GM18507 (cell line): ENCODE results near the gene TTL.
"Not testable (repeated sequence)": the region's sequence is repeated elsewhere in the genome, so short reads cannot be mapped to it uniquely, and the experiment has no call there.

ENCODE experiments used
- DNase-seq: peaks from one replicate; pipeline ENCODE4 v3.0.0; 2011; ENCODE audit warnings: low read depth; ENCODE audit not compliant: insufficient read length; ENCODE audit errors: extremely low spot score
- FAIRE-seq: peaks from 2 replicates; lab custom pipeline; 2011; peaks lifted over from hg19 to GRCh38; lab: Jason Lieb, UNC

The TTL gene

DNA sequence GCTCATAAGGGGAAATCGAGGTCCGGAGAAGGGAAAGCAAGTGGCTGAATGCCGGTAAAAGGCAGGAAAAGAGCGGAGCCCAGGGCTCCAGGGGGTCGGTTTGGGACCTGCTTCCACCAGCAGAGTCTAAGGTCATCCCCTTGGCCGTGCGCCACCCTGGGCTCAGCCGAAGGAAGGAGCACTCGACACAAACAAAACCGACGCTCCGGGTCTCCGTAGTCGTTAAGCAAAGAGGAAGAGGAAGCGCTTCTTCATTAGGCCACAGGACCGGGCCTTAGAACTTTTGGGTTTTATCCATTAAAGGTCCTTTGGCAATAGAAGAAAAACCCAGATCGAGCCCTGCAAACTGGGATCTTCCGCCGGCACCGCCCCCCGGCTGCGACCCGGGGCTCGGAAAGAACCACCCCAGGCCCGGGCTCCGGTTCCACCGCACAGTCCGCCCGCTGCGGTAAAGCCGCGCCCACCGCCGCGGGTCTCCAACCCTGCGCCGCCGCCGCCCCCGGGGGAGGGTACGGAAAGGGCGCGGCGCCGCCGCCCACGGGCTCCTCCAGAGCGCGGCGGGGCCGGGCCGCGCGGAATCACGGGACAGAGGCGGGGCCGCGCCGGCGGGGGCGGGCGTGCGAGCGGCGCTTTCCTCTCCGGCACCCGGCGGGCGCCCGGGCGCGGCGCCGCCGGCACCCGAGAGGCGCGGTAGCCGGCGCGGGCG lies at the start of gene TTL:
Gene TTL, plus strand, starts transcription at position 629 of the 706 bp plus-strand sequence. CDS start 189 bp downstream, outside the sequence.
- FAIRE-seq (no peak), DNase-seq (peak; percentile 68)

DNA sequence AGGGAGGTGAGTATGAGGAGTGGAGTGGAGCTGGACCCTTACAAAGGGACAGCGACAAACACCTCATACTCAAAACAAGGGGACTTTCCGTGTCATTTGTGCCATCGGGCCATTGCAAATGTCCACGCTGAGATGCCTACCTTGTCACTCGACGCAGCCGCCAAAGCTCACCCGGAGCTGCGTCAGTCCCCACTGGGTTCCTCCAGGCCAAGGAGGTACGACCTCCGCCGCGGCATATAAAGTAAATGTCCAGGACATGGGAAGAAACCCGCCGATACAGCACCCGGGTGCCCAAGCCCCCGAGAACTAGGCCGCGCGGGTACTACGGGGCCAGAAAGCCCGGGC lies 49.6 kb upstream of the TTL start:
- FAIRE-seq, DNase-seq: not testable (repeated sequence)

DNA sequence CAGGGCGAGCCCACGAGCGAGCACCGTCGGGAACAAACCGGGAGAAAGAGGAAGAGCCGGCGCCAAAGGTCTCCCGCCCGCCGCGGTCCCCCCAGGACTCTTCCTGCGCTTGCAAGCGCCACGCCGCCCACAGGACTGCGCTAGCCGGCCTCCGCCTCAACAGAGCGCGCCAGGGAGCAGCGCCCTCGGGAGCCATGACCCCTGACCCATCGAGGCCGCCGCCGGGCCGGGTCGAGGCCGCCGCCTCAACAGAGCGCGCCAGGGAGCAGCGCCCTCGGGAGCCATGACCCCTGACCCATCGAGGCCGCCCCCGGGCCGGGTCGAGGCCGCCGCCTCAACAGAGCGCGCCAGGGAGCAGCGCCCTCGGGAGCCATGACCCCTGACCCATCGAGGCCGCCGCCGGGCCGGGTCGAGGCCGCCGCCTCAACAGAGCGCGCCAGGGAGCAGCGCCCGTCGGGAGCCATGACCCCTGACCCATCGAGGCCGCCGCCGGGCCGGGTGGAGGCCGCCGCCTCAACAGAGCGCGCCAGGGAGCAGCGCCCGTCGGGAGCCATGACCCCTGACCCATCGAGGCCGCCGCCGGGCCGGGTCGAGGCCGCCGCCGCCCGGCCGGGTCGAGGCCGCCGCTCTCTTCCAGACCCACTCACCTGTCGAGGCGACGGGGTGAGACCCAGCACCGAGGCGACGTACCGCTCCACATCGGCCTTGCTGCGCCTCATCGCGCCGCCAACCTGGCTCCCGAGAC lies 49.0 kb upstream of the TTL start:
- FAIRE-seq, DNase-seq: not testable (repeated sequence)

DNA sequence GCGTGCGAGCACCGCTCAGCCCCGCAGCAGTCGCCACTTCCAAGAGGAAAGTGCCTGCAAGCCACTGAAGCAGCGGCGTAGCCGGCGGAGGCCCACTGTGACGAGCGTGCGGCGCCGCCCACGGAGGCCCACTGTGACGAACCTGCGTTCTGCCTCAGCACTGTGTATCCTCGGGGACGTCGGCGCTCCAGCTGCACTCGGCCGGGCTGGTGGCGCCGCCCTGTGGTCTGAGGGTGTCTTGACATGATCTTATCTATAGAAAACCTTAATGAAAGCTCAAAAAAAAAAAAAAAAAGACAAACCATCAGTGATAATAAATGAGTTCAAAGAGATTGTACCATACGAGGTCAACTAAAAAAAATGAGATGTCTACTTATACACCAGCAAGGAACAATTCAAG lies 48.5 kb upstream of the TTL start, which contains the start of gene RGPD8:
Gene RGPD8, minus strand, starts transcription at position 166 of the 400 bp plus-strand sequence. CDS start 192 bp downstream, outside the sequence.
- peak; percentile 43 for DNase-seq
- not testable (repeated sequence) for FAIRE-seq

DNA sequence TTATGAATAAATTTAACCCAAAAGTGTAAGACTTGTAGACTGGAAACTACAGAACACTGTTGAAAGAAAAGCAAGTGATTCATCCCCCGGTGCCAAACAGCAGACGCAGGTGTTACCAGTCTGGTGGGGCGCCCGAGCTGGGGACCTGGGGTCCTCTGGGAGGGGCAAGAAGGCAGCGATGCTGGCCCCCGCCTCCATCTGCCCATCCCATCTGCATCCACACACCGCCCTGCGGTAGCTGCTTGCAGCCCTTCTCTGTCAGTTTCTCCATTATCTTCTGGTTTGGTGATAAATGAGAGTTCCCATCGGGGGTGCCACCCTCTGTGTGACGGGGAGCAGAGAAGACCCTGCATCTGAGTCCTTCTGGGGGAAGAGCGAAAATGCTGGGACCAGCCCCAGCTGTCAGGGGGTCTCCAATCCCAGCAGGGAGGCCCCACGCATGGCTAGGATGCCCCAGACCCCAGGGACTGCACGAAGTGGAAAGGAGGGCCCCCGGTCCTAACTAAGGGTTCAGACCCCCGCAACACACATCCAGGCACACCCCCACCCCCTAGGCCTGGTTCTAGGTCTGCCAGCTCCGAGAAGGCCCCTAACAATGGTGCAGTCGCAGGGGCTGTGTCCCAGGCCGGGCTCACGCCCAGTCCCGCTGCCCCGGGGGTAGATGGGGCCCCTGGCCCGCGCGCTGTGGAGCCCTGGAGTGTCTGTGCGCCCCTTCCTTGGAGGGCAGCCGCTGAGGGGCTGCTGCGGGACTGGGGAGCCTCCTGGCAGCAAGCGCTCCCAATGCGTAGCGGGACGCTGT lies 47.8 kb upstream of the TTL start:
- no peak for FAIRE-seq
- no peak for DNase-seq

DNA sequence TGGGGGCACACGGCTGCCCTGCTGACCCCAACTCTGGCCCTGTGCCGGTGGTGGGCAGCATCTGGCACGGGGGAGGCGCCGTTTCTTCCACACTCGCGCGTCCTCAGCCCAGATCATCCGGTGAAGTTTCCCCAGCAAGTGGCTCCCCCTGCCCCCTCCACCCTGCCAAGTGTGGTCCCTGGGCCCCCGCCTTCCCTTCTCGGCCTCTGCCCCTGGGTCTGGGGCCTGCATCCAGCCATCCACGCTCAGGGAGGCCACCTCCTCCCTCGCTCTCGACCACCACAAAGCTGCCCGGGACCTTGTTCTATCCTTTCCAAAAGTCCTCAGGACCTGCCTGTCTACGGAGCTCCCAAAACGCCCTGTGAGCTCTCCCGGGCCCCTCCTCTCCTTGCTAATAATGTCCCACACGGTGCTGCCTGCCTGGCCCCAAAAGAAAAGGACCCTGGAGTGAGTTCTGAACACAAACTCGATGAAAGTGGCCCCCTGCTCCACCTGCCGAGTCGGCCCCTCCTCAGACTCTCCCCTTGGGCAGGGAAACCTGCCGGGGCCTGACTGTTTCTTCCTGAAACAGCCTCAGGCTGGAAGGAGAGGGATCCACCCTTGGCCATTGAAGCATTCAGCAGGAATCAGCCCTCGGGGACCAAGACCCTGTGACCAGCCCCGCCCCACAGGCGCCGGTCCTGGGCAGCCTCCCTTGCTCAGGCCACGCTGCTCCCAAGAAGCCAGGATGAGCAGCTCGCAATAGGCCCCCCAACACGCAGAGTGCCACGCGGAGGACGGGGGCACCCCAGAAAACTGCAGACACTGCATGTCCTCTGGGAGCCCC lies 46.9 kb upstream of the TTL start:
- FAIRE-seq, DNase-seq: not testable (repeated sequence)

DNA sequence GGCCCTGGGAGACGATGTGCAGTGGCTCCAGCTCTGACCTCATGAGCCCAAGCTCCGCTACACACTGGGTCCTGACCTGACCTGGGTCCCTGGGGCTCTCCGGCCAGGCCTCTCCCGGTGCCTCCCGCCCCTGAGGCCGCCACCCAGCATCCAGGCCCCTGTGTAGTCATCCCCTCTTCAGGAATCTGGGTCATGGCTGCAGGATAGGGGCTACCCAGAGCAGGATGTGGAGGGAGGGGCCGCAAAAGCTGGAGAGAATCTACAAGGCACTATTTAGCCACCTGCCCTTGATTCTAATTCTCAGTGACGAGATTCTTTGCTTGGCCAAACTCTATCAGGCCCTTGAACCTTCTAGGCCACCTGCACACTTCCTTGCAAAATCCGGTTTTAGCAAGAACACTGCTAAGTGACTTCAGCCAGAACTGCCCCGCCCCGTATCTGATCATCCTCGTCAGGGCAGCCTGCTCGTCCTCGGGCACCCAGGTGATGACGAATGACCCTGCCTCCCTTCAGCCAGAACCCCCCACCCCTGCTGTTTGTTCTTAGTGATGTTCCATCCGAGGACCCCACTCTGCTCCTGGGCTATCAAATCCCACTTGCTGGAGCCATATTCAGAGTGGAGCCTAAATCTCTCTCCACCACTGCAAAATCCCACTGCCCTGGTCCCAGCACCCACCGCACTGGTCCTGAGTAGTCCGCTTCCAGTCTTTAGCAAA lies 46.1 kb upstream of the TTL start:
- FAIRE-seq, DNase-seq: not testable (repeated sequence)

DNA sequence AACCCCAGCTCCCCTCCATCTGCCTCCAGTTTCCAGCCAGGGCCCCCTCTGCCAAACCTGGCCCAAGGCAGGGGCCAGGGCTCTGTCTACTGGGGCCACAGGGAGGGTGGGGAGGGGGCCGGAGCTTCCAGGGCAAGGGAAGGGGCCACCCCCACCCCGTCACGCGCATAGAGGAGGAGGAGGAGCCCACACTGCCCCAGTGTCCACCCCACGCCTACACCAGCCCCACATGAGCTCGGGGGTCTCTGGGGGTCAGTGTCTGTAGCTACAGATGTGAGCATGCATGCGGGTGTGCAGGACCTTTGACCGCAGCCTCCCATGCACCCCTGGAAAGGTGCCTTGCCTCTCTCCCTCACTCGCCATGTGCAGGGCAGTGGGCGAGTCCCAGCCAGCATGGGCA lies 45.0 kb upstream of the TTL start:
- DNase-seq, FAIRE-seq: not testable (repeated sequence)

DNA sequence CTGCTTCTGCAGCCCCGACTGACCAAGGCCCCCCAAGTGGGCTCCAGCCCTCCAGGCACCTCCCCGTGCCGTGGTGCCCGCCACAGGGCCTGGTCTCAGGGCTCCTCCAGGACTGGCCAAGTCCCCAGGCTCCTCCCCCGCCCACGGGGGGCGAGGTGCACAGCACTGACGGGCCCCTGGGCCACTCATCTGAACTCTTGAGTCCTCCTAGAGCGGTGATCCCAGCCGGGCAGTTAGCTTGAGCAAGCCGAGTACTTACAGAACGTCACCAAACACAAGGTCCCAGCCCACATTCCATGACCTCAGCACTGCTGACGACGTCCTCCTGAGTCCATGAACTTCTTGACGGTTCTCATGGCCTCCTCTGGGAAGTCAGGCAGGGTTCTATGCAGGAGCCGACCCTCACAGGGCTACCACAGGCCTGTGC lies 44.5 kb upstream of the TTL start:
- not testable (repeated sequence) for DNase-seq, FAIRE-seq

DNA sequence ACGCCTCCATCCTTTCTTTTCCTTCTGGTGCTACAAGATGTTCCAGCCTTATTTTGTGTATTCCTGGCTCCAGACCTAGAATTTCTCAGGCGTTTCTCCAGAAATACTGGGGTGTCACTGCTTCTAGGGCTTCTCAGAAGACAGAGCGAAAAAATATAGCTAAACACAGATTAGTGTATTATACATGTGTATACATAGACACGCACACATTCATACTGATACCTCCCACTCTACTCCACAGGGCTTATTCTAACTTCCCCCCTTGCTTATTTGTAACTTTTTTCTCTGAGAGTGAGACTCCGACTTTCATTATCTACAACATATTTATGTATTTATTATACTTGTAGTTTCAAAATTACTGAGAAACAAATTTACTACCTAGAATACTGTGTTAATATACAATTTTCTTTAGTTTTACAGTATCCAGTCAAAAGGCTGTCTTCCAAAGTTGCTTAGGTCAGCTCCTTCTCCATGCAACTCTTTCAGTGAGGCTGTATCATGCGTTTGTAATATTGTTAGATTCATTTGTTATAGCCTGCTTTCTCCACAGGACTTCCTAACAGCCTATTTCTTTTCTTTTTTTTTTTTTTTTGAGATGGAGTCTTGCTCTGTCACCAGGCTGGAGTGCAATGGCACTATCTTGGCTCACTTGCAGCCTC lies 43.2 kb upstream of the TTL start:
- FAIRE-seq, DNase-seq: not testable (repeated sequence)

DNA sequence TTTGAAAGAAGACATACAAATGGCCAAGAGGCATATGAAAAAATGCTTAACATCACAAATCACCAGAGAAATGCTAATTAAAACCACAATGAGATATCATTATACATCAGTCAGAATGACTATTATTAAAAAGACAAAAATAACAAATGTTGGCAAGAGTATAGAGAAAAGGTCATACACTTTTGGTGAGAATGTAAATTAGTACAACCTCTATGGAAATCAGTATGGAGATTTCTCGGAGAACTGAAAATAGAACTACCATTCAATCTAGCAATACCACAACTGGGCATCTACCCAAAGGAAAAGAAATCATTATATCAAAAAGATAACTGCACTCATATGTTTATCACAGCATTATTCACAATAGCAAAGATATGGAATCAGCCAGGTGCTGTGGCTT lies 37.7 kb upstream of the TTL start:
- FAIRE-seq, DNase-seq: not testable (repeated sequence)

DNA sequence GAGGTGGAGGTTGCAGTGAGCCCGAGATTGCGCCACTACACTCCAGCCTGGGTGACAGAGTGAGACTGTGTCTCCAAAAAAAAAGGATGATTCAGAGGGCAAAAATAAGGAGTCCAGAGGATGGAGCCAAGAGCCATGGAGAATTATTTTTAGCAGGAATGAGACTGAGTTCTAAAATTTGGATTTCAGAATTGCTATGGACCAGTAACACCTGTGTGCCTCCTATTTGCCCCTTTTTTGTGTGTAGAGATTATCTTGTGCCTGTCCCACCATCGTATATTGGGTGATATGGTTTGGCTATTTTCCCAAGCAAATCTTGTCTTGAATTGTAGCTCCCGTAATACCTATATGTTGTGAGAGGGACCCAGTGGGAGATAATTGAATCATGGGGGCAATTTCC lies 32.1 kb upstream of the TTL start:
- FAIRE-seq (no peak), DNase-seq (no peak)

DNA sequence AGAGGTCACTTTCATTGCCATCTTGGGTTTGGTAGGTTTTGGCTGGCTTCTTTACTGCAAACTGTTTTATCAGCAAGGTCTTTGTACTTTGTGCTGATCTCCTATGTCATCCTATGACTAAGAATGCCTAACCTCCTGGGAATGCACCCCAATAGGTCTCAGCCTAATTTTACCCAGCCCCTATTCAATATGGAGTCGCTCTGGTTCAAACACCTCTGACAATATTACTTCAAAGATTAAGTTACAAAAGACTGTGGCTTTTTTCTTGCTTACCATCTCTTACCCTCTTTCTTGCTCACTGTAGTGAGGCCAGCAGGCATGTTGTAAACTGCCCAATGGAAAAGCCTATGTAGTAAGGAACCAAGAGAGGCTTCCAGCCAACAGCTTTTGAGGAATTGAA lies 30.6 kb upstream of the TTL start:
- no peak for FAIRE-seq
- no peak for DNase-seq

DNA sequence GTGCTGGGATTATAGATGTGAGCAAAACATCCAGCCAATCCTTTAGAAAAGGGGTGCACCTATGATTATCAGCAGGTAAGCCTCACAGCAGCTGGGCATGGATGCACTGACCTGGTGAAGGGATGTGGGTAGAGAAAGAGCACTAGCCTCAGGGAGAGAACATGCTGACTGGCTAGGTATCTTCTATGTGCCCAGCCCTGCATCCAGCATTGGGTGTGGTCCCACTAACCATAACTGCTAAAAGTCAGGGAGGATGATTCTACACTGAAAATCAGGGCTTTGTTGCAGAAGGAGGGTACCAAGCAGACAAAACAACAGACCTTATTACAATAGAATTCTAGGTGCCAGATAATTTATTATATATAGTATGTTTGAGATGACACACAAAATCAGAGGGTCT lies 27.4 kb upstream of the TTL start:
- DNase-seq (no peak), FAIRE-seq (no peak)

DNA sequence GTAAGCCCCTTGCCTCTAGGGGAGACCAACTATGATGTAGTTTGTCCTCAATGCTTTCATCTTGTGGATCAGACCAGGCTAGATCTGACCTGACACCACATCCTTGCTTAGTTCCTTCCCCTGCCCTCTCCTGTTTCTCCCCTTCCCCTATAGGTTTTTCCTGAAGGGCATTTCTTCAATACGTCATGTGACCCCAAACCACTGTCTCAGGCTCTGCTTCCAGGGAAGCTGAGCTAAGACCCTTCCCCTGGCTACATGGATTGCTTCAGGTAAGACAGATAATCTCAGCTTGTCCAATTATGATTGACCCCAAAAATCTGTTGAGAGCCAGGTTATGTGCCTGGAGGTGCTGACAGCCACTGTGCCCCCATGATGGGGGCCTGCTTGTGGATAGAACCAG lies 22.6 kb upstream of the TTL start:
- no peak for DNase-seq
- FAIRE-seq = no peak

DNA sequence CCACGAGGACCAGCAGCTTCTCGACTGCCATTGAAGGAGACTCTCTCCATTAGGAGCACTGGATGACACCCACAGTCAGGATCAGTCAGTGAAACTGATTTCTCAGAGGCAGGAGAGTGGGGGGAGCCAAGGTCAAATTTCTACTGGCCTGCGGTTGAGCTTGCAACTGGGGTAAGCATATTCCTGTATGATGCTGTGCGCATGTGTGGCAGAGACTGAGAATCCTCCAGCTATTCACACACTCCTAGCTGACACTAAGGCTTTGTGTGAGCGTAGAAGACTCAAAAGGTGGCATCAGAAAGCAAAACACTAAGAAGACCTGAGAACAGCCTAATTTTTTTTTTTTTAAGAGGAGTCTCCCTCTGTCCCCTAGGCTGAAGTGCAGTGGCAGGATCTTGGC lies 19.8 kb upstream of the TTL start:
- DNase-seq = no peak
- FAIRE-seq = no peak

DNA sequence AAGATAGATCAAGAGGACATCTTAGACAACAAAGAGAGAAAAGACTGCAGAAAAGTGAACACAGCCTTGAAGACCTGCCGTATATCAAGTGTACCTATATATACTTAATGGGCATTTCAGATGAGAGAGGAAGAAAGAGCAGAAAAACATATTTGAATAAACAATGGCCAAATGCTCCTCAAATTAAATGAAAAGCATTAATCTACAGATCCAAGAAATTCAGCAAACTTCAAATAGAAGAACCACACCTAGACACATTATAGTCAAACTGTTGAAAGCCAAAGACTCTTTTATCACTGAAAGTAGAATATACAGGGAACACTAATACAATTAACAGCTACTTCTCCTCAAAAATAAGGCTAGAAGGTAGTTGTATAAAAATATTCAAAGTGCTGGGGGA lies 18.7 kb upstream of the TTL start:
- FAIRE-seq (no peak), DNase-seq (no peak)

DNA sequence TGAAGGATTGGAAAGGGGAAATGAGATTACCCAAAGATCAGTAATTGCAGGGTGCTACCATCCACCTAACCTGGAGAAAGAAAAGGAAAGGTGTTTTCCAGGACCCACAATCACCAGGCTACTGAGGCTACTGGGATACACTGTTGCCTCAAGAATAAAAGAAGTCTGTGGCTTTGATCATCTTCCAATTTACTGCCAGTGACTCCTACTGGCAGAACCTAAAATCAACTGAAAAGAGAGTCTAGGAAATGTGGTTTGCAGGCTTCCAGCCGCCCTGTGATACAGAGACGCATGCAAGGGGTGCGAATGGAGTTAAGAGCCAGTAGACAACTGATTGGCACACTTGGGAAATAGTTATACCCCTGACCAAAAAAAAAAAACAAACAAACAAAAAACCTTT lies 16.6 kb upstream of the TTL start:
- FAIRE-seq = no peak

More for the DNA sequence above, 16.6 kb upstream of the TTL start:
- no peak for DNase-seq
